Endothelial cell (in vitro differentiated cells): ENCODE data around the gene MRPL48. TPM values are rescaled to one million over a fixed set of nuclear protein-coding genes. Genes with fewer than 3 reads are reported as not detected.

Experiments
- DNase-seq: peaks from one replicate; pipeline ENCODE4 v3.0.0; 2021; ENCODE audit warnings: low spot score
- H3K27ac Mint-ChIP-seq: one replicate; pipeline ENCODE4 v1.8.0; 2021; ENCODE audit warnings: mixed read lengths, inconsistent platforms; ENCODE audit not compliant: unreplicated experiment
- H3K27me3 Mint-ChIP-seq: one replicate; pipeline ENCODE4 v1.8.0; 2021; ENCODE audit warnings: mild to moderate bottlenecking, moderate library complexity, mixed read lengths, inconsistent platforms; ENCODE audit not compliant: unreplicated experiment
- H3K36me3 Mint-ChIP-seq: one replicate; pipeline ENCODE4 v1.8.0; 2021; ENCODE audit warnings: mild to moderate bottlenecking, low read depth, mixed read lengths, inconsistent platforms; ENCODE audit not compliant: unreplicated experiment
- H3K4me1 Mint-ChIP-seq: one replicate; pipeline ENCODE4 v1.8.0; 2021; ENCODE audit warnings: mild to moderate bottlenecking, mixed read lengths, inconsistent platforms; ENCODE audit not compliant: unreplicated experiment
- H3K4me3 Mint-ChIP-seq: one replicate; pipeline ENCODE4 v1.8.0; 2021; ENCODE audit warnings: mild to moderate bottlenecking, mixed read lengths, inconsistent platforms; ENCODE audit not compliant: unreplicated experiment
- H3K9me3 Mint-ChIP-seq: one replicate; pipeline ENCODE4 v1.8.0; 2021; ENCODE audit warnings: mixed read lengths, inconsistent platforms; ENCODE audit not compliant: unreplicated experiment
- long read RNA-seq: library from polyadenylated mRNA; unstranded; transcript quantifications from one replicate; pipeline ENCODE4 v2.0.0, GENCODE V29; 2020; ENCODE audit not compliant: unreplicated experiment
- total RNA-seq: library from RNA; stranded (reverse); fragmentation: NEBNext Ultra II Directional; extraction: Animal tissue kit (Norgen Biotek cat#: 25700); gene quantifications from one replicate; pipeline ENCODE4 v1.2.1, GENCODE V29; 2021; ENCODE audit not compliant: unreplicated experiment
- TF ChIP-seq, protein P1 (sequence below): fragments of 200-600 bp; sonication (generic); IDR thresholded peaks from one replicate; pipeline ENCODE4 v1.5.0; 2021; ENCODE audit warnings: antibody characterized with exemption; ENCODE audit not compliant: unreplicated experiment

The MRPL48 gene
- 21.7 TPM for total RNA-seq
- long read RNA-seq, transcript MRPL48-201 (8 exons, 1,536 nt): major isoform, 11 of 17 reads
- long read RNA-seq, partial matches to known transcripts: 0 of 17 reads
- long read RNA-seq, other reads (novel, unspliced or antisense): 1 of 17 reads

DNA sequence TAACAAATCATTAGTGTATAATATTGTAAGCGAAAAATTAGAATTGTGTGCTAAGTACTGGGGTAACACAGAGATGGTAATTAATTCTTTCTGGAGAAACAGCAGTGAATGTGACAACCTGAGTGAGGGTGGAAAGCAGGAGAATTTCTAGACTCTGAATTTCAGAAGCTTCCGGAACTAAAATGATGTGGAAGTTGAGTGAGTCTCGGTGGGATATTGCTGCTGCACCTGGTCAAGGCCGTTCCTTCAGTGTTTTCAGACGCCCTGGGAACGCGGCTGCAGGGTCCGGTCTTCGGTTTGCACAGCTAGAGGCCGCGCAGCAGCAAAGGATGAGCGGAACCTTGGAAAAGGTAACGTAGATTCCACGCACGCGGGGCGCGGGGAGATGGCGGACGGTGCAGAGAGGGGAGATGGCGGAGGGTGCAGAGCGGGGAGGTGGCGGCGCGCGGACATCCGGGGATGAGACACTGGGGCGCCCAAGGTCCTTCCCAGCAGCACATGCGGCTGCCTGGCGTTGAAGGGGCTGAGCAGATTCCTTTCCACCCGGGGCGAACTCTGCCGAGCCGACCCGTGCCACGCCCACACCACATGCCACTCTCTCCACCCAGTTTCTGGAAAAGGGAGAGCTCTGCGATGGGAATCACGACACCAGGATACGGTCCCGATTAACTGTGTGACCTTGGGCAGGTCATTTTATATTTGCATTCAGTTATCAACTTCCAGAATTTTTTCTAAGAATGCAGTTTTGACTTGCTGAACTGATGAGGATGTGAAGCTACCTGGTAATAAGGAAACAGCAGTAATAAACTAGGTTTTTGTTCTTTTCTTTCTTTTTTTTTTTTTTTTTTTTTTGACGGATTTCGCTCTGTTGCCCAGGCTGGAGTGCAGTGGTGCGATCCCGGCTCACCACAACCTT is at the start of gene MRPL48:
Gene MRPL48 (plus strand): TSS at position 232 of the 916 bp plus-strand sequence. CDS start 98 bp downstream, at position 330.
- H3K36me3 Mint-ChIP-seq: peaks cover 5% of the 10 kb centered on the region
- peaks cover 7% of the 10 kb centered on the region for H3K27me3 Mint-ChIP-seq
- no peaks in the 10 kb centered on the region for H3K9me3 Mint-ChIP-seq
- DNase-seq: peak; percentile 70
- peaks cover 6% of the 10 kb centered on the region for H3K4me1 Mint-ChIP-seq
- peak within 1 kb of the TSS; percentile 98 for H3K4me3 Mint-ChIP-seq
- TF ChIP-seq, protein P1, sequence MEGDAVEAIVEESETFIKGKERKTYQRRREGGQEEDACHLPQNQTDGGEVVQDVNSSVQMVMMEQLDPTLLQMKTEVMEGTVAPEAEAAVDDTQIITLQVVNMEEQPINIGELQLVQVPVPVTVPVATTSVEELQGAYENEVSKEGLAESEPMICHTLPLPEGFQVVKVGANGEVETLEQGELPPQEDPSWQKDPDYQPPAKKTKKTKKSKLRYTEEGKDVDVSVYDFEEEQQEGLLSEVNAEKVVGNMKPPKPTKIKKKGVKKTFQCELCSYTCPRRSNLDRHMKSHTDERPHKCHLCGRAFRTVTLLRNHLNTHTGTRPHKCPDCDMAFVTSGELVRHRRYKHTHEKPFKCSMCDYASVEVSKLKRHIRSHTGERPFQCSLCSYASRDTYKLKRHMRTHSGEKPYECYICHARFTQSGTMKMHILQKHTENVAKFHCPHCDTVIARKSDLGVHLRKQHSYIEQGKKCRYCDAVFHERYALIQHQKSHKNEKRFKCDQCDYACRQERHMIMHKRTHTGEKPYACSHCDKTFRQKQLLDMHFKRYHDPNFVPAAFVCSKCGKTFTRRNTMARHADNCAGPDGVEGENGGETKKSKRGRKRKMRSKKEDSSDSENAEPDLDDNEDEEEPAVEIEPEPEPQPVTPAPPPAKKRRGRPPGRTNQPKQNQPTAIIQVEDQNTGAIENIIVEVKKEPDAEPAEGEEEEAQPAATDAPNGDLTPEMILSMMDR: no peak
- H3K27ac Mint-ChIP-seq: peak within 1 kb of the TSS; percentile 93

DNA sequence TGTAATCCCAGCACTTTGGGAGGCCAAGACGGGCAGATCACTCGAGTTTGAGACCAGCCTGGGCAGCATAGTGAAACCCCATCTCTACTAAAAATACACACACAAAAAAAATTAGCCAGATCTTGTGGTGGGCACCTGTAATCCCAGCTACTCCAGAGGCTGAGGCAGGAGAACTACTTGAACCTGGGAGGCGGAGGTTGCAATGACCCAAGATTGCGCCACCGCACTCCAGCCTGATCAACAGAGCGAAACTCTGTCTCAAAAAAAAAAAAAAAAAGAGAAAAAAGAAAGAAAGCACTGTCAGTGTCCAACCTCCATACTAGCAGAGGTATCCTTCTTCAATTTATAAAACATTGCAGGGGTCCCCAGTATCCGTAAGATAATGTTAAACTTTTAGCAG is 44.6 kb upstream of the MRPL48 start:
- H3K27me3 Mint-ChIP-seq: no peaks in the 10 kb centered on the region
- TF ChIP-seq, protein P1: no peak
- no peak overlapping the region for H3K27ac Mint-ChIP-seq
- no peaks in the 10 kb centered on the region for H3K36me3 Mint-ChIP-seq
- H3K4me3 Mint-ChIP-seq: no peak overlapping the region
- no peaks in the 10 kb centered on the region for H3K9me3 Mint-ChIP-seq
- H3K4me1 Mint-ChIP-seq: no peaks in the 10 kb centered on the region
- DNase-seq: no peak

DNA sequence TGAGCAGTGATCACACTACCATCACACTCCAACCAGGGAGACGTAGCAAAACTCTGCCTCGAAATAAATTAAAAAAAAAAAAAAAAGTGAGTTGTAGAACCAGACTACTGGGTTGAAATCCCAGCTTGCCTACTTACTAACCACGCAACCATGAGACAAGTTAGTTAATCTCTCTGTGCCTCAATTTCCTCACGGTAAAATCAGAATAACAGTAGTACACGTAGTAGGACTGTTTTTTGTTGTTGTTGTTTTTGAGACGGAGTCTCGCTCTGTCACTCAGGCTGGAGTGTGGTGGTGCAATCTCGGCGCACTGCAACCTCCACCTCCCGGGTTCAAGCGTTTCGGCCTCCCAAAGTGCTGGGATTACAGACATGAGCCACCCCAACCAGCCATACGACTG is 41.0 kb upstream of the MRPL48 start:
- DNase-seq: no peak
- Mint-ChIP-seq H3K27me3 (no peaks in the 10 kb centered on the region), H3K9me3 (no peaks in the 10 kb centered on the region), H3K4me3 (no peak overlapping the region), H3K27ac (no peak overlapping the region), H3K36me3 (no peaks in the 10 kb centered on the region), H3K4me1 (no peaks in the 10 kb centered on the region)
- TF ChIP-seq, protein P1: no peak

- Mint-ChIP-seq H3K36me3 (no peaks in the 10 kb centered on the region), H3K4me1 (no peaks in the 10 kb centered on the region), H3K27me3 (no peaks in the 10 kb centered on the region), H3K27ac (no peak overlapping the region), H3K9me3 (no peaks in the 10 kb centered on the region), H3K4me3 (no peak overlapping the region)
- no peak for DNase-seq
- TF ChIP-seq, protein P1: no peak
Measured at GRCh38 chr11:73747762-73748161, 39.9 kb upstream of the MRPL48 start.

GRCh38 chr11:73748300-73748699 is 39.4 kb upstream of the MRPL48 start:
- Mint-ChIP-seq H3K27me3 (no peaks in the 10 kb centered on the region), H3K27ac (no peak overlapping the region), H3K4me1 (no peaks in the 10 kb centered on the region), H3K4me3 (no peak overlapping the region), H3K9me3 (no peaks in the 10 kb centered on the region), H3K36me3 (no peaks in the 10 kb centered on the region)
- TF ChIP-seq, protein P1: no peak
- DNase-seq: no peak
